ENCODE results near the gene CSNK1E. TPM values are rescaled to one million over a fixed set of nuclear protein-coding genes. Genes with fewer than 3 reads are reported as not detected.
A peak's percentile ranks its signal among the peaks of the same experiment; 100 is the strongest.
"Not testable (repeated sequence)": the region's sequence is repeated elsewhere in the genome, so short reads cannot be mapped to it uniquely, and the experiment has no call there.

Gene CSNK1E
- total RNA-seq (68.8 TPM), polyA plus RNA-seq (ENCODE audit: insufficient read depth in 1 of 8, insufficient read length in 8 of 8, low replicate concordance in 1 of 8) (100 to 1,000 TPM in 7 of 8 donors, 10 to 100 TPM in 1; 95.8 to 136 (median 117) TPM)
- long read RNA-seq, donor 1, transcript CSNK1E-203 (11 exons, 2,791 nt) = major isoform, 14 of 15 reads
- long read RNA-seq, donor 1, partial matches to known transcripts = 0 of 15 reads
- long read RNA-seq, donor 1, other reads (novel, unspliced or antisense) = 0 of 15 reads
- long read RNA-seq, donor 2, partial matches to known transcripts = 0 of 2 reads
- long read RNA-seq, donor 2, other reads (novel, unspliced or antisense) = 0 of 2 reads
- long read RNA-seq, donor 3, transcript CSNK1E-203 (11 exons, 2,791 nt) = major isoform, 26 of 36 reads
- long read RNA-seq, donor 3, partial matches to known transcripts = 8 of 36 reads
- long read RNA-seq, donor 3, other reads (novel, unspliced or antisense) = 0 of 36 reads
- long read RNA-seq, donor 4, transcript CSNK1E-203 (11 exons, 2,791 nt) = major isoform, 18 of 26 reads
- long read RNA-seq, donor 4, partial matches to known transcripts = 5 of 26 reads
- long read RNA-seq, donor 4, other reads (novel, unspliced or antisense) = 0 of 26 reads
- long read RNA-seq, donor 5, transcript CSNK1E-215 (4 exons, 885 nt) = minor isoform, 6 of 80 reads
- long read RNA-seq, donor 5, transcript CSNK1E-203 (11 exons, 2,791 nt) = major isoform, 30 of 80 reads
- long read RNA-seq, donor 5, transcript CSNK1E-204 (10 exons, 1,580 nt) = minor isoform, 5 of 80 reads
- long read RNA-seq, donor 5, partial matches to known transcripts = 39 of 80 reads
- long read RNA-seq, donor 5, other reads (novel, unspliced or antisense) = 0 of 80 reads
- long read RNA-seq, donor 6, transcript CSNK1E-204 (10 exons, 1,580 nt) = minor isoform, 5 of 34 reads
- long read RNA-seq, donor 6, transcript CSNK1E-203 (11 exons, 2,791 nt) = major isoform, 25 of 34 reads
- long read RNA-seq, donor 6, partial matches to known transcripts = 0 of 34 reads
- long read RNA-seq, donor 6, other reads (novel, unspliced or antisense) = 0 of 34 reads
- long read RNA-seq, donor 7, transcript CSNK1E-203 (11 exons, 2,791 nt) = major isoform, 16 of 20 reads
- long read RNA-seq, donor 7, partial matches to known transcripts = 0 of 20 reads
- long read RNA-seq, donor 7, other reads (novel, unspliced or antisense) = 0 of 20 reads
- long read RNA-seq, donor 8, transcript CSNK1E-203 (11 exons, 2,791 nt) = major isoform, 10 of 12 reads
- long read RNA-seq, donor 8, partial matches to known transcripts = 0 of 12 reads
- long read RNA-seq, donor 8, other reads (novel, unspliced or antisense) = 0 of 12 reads
- long read RNA-seq, donor 9, transcript CSNK1E-203 (11 exons, 2,791 nt) = major isoform, 7 of 11 reads
- long read RNA-seq, donor 9, partial matches to known transcripts = 0 of 11 reads
- long read RNA-seq, donor 9, other reads (novel, unspliced or antisense) = 0 of 11 reads
- long read RNA-seq, donor 10, transcript CSNK1E-203 (11 exons, 2,791 nt) = major isoform, 10 of 70 reads
- long read RNA-seq, donor 10, partial matches to known transcripts = 57 of 70 reads
- long read RNA-seq, donor 10, other reads (novel, unspliced or antisense) = 0 of 70 reads
- long read RNA-seq, donor 11, transcript CSNK1E-203 (11 exons, 2,791 nt) = major isoform, 14 of 17 reads
- long read RNA-seq, donor 11, partial matches to known transcripts = 0 of 17 reads
- long read RNA-seq, donor 11, other reads (novel, unspliced or antisense) = 0 of 17 reads

- H3K4me1 ChIP-seq (ENCODE audit: control insufficient read depth, insufficient read depth, low read length) = peaks cover 49% of the 10 kb centered on the region
- 0% methylated on average over 67 of the region's 98 CpGs for WGBS (ENCODE audit: insufficient coverage)
Observed at GRCh38 chr22:38317122-38317994, at the start of gene CSNK1E. TSS of gene CSNK1E (minus strand) at chr22:38317433. CDS start at chr22:38314157, 3,276 bp downstream.

DNA sequence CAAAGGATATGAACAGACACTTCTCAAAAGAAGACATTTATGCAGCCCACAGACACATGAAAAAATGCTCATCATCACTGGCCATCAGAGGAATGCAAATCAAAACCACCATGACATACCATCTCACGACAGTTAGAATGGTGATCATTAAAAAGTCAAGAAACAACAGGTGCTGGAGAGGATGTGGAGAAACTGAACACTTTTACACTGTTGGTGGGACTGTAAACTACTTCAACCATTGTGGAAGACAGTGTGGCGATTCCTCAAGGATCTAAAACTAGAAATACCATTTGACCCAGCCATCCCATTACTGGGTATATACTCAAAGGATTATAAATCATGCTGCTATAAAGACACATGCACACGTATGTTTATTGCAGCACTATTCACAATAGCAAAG, 48.6 kb upstream of the CSNK1E start:
- not testable (repeated sequence) for DNase-seq; H3K36me3 ChIP-seq (ENCODE audit: control insufficient read depth, insufficient read depth, low read length); H3K9me3 ChIP-seq (replicated peaks; ENCODE audit: control insufficient read depth, low read depth, low read length); H3K27me3 ChIP-seq (ENCODE audit: control insufficient read depth, insufficient read depth, low read length); H3K4me1 ChIP-seq (ENCODE audit: control insufficient read depth, insufficient read depth, low read length); H3K4me3 ChIP-seq (ENCODE audit: low read length); H3K27ac ChIP-seq (ENCODE audit: low read length)
- WGBS (ENCODE audit: insufficient coverage) = no CpG with 5 or more reads among the region's 3 CpGs

More at GRCh38 chr22:38317122-38317994, at the start of gene CSNK1E:
- Histone ChIP-seq H3K27me3 (ENCODE audit: control insufficient read depth, insufficient read depth, low read length) (no peaks in the 10 kb centered on the region), H3K27ac (ENCODE audit: low read length) (peak within 1 kb of the TSS; percentile 97), H3K9me3 (replicated peaks; ENCODE audit: control insufficient read depth, low read depth, low read length) (no peaks in the 10 kb centered on the region), H3K36me3 (ENCODE audit: control insufficient read depth, insufficient read depth, low read length) (peaks cover 18% of the 10 kb centered on the region), H3K4me3 (ENCODE audit: low read length) (peak within 1 kb of the TSS; percentile 73)
- peak; percentile 91 for DNase-seq

DNA sequence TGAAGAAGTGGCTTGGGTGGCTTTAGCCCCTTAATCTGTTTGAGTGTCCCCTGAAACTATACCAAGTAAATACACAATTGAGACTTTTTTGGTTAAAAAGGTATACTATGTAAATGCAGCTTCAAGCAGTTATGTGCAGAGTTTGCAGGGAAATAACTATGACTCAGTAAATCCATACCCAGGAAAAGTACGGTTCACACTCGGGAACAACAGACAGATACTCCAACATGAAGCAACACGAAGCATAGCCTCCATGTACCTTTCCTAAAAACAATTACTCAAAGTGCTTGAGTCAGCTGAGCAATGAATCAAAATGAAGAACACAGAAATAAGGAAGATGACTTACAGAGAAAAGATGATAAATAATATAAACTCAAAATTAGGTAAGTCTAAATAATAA, 47.9 kb upstream of the CSNK1E start:
- not testable (repeated sequence) for H3K36me3 ChIP-seq (ENCODE audit: control insufficient read depth, insufficient read depth, low read length); H3K27ac ChIP-seq (ENCODE audit: low read length); H3K9me3 ChIP-seq (replicated peaks; ENCODE audit: control insufficient read depth, low read depth, low read length); H3K4me1 ChIP-seq (ENCODE audit: control insufficient read depth, insufficient read depth, low read length); H3K27me3 ChIP-seq (ENCODE audit: control insufficient read depth, insufficient read depth, low read length); H3K4me3 ChIP-seq (ENCODE audit: low read length); DNase-seq
- WGBS (ENCODE audit: insufficient coverage) = no CpG with 5 or more reads among the region's 3 CpGs

GRCh38 chr22:38360560-38360959, 43.3 kb upstream of the CSNK1E start:
- not testable (repeated sequence) for H3K4me3 ChIP-seq (ENCODE audit: low read length); H3K36me3 ChIP-seq (ENCODE audit: control insufficient read depth, insufficient read depth, low read length); DNase-seq; H3K27me3 ChIP-seq (ENCODE audit: control insufficient read depth, insufficient read depth, low read length); H3K9me3 ChIP-seq (replicated peaks; ENCODE audit: control insufficient read depth, low read depth, low read length); H3K27ac ChIP-seq (ENCODE audit: low read length); H3K4me1 ChIP-seq (ENCODE audit: control insufficient read depth, insufficient read depth, low read length)
- WGBS (ENCODE audit: insufficient coverage) = 83% methylated on average over 1 of the region's 2 CpGs

GRCh38 chr22:38359817-38360216, 42.6 kb upstream of the CSNK1E start:
- not testable (repeated sequence) for H3K9me3 ChIP-seq (replicated peaks; ENCODE audit: control insufficient read depth, low read depth, low read length); H3K4me3 ChIP-seq (ENCODE audit: low read length); H3K36me3 ChIP-seq (ENCODE audit: control insufficient read depth, insufficient read depth, low read length); H3K27ac ChIP-seq (ENCODE audit: low read length); H3K4me1 ChIP-seq (ENCODE audit: control insufficient read depth, insufficient read depth, low read length); H3K27me3 ChIP-seq (ENCODE audit: control insufficient read depth, insufficient read depth, low read length); DNase-seq
- no CpG with 5 or more reads among the region's 1 CpG for WGBS (ENCODE audit: insufficient coverage)

DNA sequence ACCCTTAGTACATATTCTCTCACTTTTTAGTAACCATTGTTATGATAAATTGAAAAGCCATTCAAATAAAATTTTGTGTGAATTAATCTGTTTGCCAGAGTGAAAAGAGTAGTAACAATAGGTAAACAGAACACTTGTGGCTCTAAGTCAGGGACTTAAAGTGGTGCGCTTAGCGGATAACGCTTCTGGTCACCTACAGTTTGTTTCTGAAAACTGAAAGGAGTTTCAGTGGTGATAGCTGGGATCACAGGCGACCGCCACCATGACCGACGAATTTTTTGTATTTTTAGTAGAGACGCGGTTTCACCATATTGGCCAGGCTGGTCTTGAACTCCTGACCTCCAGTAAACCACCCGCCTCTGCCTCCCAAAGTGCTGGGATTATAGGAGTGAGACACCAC, 40.7 kb upstream of the CSNK1E start:
- H3K36me3 ChIP-seq (ENCODE audit: control insufficient read depth, insufficient read depth, low read length); H3K27me3 ChIP-seq (ENCODE audit: control insufficient read depth, insufficient read depth, low read length); DNase-seq; H3K9me3 ChIP-seq (replicated peaks; ENCODE audit: control insufficient read depth, low read depth, low read length); H3K4me1 ChIP-seq (ENCODE audit: control insufficient read depth, insufficient read depth, low read length); H3K4me3 ChIP-seq (ENCODE audit: low read length); H3K27ac ChIP-seq (ENCODE audit: low read length): not testable (repeated sequence)
- WGBS (ENCODE audit: insufficient coverage) = 93% methylated on average over 5 of the region's 10 CpGs

DNA sequence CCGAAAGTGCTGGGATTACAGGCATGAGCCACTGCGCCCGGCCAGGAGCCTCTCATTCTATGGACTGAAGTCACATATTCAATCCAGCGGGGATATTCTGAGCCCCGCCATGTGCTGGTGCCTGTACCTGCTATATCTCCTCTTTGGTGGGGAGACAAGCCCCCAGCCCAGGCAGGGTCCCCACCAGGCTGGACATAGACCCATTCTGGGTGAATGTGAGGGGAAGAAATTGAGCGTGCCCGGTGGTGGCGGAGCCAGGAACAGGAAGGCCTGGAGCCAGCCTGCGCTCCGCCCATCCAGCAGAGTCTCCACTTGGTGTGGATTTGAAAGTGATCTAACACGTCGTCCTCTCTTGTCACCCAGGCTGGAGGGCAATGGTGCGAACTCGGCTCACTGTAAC, 38.0 kb upstream of the CSNK1E start:
- Histone ChIP-seq H3K9me3 (replicated peaks; ENCODE audit: control insufficient read depth, low read depth, low read length) (no peaks in the 10 kb centered on the region), H3K4me1 (ENCODE audit: control insufficient read depth, insufficient read depth, low read length) (peaks cover 2% of the 10 kb centered on the region), H3K27ac (ENCODE audit: low read length) (no peak overlapping the region), H3K4me3 (ENCODE audit: low read length) (no peak overlapping the region), H3K27me3 (ENCODE audit: control insufficient read depth, insufficient read depth, low read length) (no peaks in the 10 kb centered on the region), H3K36me3 (ENCODE audit: control insufficient read depth, insufficient read depth, low read length) (peaks cover 3% of the 10 kb centered on the region)
- 94% methylated on average over 14 of the region's 14 CpGs for WGBS (ENCODE audit: insufficient coverage)
- DNase-seq = no peak

GRCh38 chr22:38353701-38354100, 36.5 kb upstream of the CSNK1E start:
- peaks cover 5% of the 10 kb centered on the region for H3K4me1 ChIP-seq (ENCODE audit: control insufficient read depth, insufficient read depth, low read length)
- no peaks in the 10 kb centered on the region for H3K9me3 ChIP-seq (replicated peaks; ENCODE audit: control insufficient read depth, low read depth, low read length)
- no CpG with 5 or more reads among the region's 10 CpGs for WGBS (ENCODE audit: insufficient coverage)
- no peak overlapping the region for H3K4me3 ChIP-seq (ENCODE audit: low read length)
- H3K27me3 ChIP-seq (ENCODE audit: control insufficient read depth, insufficient read depth, low read length) = no peaks in the 10 kb centered on the region
- DNase-seq = no peak
- peaks cover 3% of the 10 kb centered on the region for H3K36me3 ChIP-seq (ENCODE audit: control insufficient read depth, insufficient read depth, low read length)
- no peak overlapping the region for H3K27ac ChIP-seq (ENCODE audit: low read length)

All from muscle of leg (tissue), 16 donors.